H1 (cell line): ENCODE results near the gene ETV5. TPM values are rescaled to one million over a fixed set of nuclear protein-coding genes. Genes with fewer than 3 reads are reported as not detected.

Experiments
- CTCF ChIA-PET: fragments of 300-600 bp; sonication (Branson Sonifier 250); formaldehyde crosslinking; loops from one replicate; lab custom pipeline; 2021; ENCODE audit not compliant: partially characterized antibody; lab: Charles Lee
- POLR2A ChIA-PET: fragments of 300-600 bp; sonication (Branson Sonifier 250); formaldehyde crosslinking; loops from one replicate; lab custom pipeline; 2021; ENCODE audit warnings: inconsistent platforms; ENCODE audit not compliant: partially characterized antibody; lab: Charles Lee
- DNase-seq, 2 experiments: peaks; one replicate each; pipeline versions ENCODE4 v3.0.0 to v3.0.0-alpha.2; 2010 to 2022; ENCODE audit warnings: low spot score in 2 of 2, low read depth in 1 of 2, mixed read lengths in 1 of 2
- FAIRE-seq: peaks from 2 replicates; lab custom pipeline; 2011; peaks lifted over from hg19 to GRCh38; lab: Jason Lieb, UNC
- H2AFZ ChIP-seq: 2 replicates; pipeline ENCODE4 v1.8.1; 2012; ENCODE audit warnings: low read length, inconsistent platforms
- H2AK5ac ChIP-seq: 2 replicates; pipeline ENCODE4 v1.6.1; 2013; ENCODE audit warnings: low read depth, low read length
- H2BK120ac ChIP-seq: replicated peaks from 2 replicates; pipeline ENCODE3; 2013; ENCODE audit warnings: low read depth, low read length, inconsistent platforms
- H2BK12ac ChIP-seq: 2 replicates; pipeline ENCODE4 v1.6.1; 2013; ENCODE audit warnings: low read depth, low read length
- H2BK15ac ChIP-seq: 2 replicates; pipeline ENCODE4 v1.6.1; 2013; ENCODE audit warnings: low read length
- H2BK20ac ChIP-seq: 2 replicates; pipeline ENCODE4 v1.6.1; 2013; ENCODE audit warnings: low read length
- H2BK5ac ChIP-seq: 2 replicates; pipeline ENCODE4 v1.6.1; 2013; ENCODE audit warnings: low read depth, low read length
- H3K14ac ChIP-seq: 2 replicates; pipeline ENCODE4 v1.6.1; 2013; ENCODE audit warnings: inconsistent platforms; ENCODE audit not compliant: insufficient read length
- H3K18ac ChIP-seq: 2 replicates; pipeline ENCODE4 v1.6.1; 2013; ENCODE audit warnings: low read length; ENCODE audit errors: extremely low read depth
- H3K23ac ChIP-seq: 2 replicates; pipeline ENCODE4 v1.6.1; 2013; ENCODE audit warnings: inconsistent platforms; ENCODE audit not compliant: insufficient read length
- H3K23me2 ChIP-seq: 2 replicates; pipeline ENCODE4 v1.6.1; 2013; ENCODE audit warnings: low read depth, low read length
- H3K27ac ChIP-seq: 2 replicates; pipeline ENCODE4 v1.6.1; 2011; ENCODE audit warnings: low read depth, low read length, inconsistent platforms
- H3K27me3 ChIP-seq, 4 experiments: replicated peaks in 1 of 4; 1 replicate in 1 of 4; 2 replicates in 3 of 4; pipeline versions ENCODE4 v1.6.1 to v1.8.1; 2011 to 2013; ENCODE audit warnings: low read length in 3 of 4, mild to moderate bottlenecking in 3 of 4, inconsistent platforms in 2 of 4, mixed read lengths in 2 of 4, moderate library complexity in 1 of 4; ENCODE audit not compliant: control insufficient read depth in 3 of 4, insufficient read depth in 3 of 4; ENCODE audit errors: extremely low read depth in 1 of 4
- H3K36me3 ChIP-seq, 4 experiments: 2 replicates each; pipeline versions ENCODE4 v1.6.1 to v1.8.1; 2011 to 2013; ENCODE audit warnings: mild to moderate bottlenecking in 4 of 4, low read length in 3 of 4, moderate library complexity in 2 of 4, control low read depth in 1 of 4, inconsistent platforms in 1 of 4; ENCODE audit not compliant: insufficient read depth in 4 of 4, control insufficient read depth in 2 of 4
- H3K4ac ChIP-seq: replicated peaks from 2 replicates; pipeline ENCODE3; 2013; ENCODE audit warnings: low read length, low read depth, mixed read lengths, inconsistent platforms; ENCODE audit not compliant: insufficient read length
- H3K4me1 ChIP-seq, 4 experiments: replicated peaks in 1 of 4; 1 replicate in 1 of 4; 2 replicates in 3 of 4; pipeline versions ENCODE4 v1.6.1 to v1.8.1; 2011 to 2013; ENCODE audit warnings: low read length in 3 of 4, inconsistent platforms in 2 of 4, mixed read lengths in 1 of 4; ENCODE audit not compliant: insufficient read depth in 4 of 4, control insufficient read depth in 3 of 4
- H3K4me2 ChIP-seq, 2 experiments: 2 replicates each; pipeline versions ENCODE4 v1.6.1 to v1.8.1; 2011 to 2013; ENCODE audit warnings: low read depth in 2 of 2, low read length in 2 of 2, control low read depth in 1 of 2, inconsistent platforms in 1 of 2, mild to moderate bottlenecking in 1 of 2; ENCODE audit not compliant: insufficient read depth in 1 of 2
- H3K4me3 ChIP-seq, 4 experiments: fragments of 200-600, 300-600 bp in 1 of 4; sonication (generic), shearing (Covaris generic), sonication (Bioruptor Twin) in 1 of 4; 2 replicates each; pipeline versions ENCODE4 v1.5.1 to v1.8.1; 2011 to 2016; ENCODE audit warnings: low read length in 4 of 4, low read depth in 3 of 4, control low read depth in 2 of 4, inconsistent platforms in 2 of 4, mild to moderate bottlenecking in 2 of 4, mixed read lengths in 1 of 4, moderate library complexity in 1 of 4; ENCODE audit not compliant: insufficient read depth in 2 of 4; ENCODE audit errors: extremely low read depth in 1 of 4
- H3K56ac ChIP-seq: replicated peaks from 2 replicates; pipeline ENCODE3; 2013; ENCODE audit warnings: low read depth, mild to moderate bottlenecking, mixed read lengths, low read length, inconsistent platforms; ENCODE audit not compliant: insufficient read length
- H3K79me1 ChIP-seq: 2 replicates; pipeline ENCODE4 v1.6.1; 2013; ENCODE audit warnings: low read depth, low read length, control low read depth
- H3K79me2 ChIP-seq, 2 experiments: 2 replicates each; pipeline versions ENCODE4 v1.6.1 to v1.8.1; 2012 to 2013; ENCODE audit warnings: low read length in 2 of 2, mild to moderate bottlenecking in 2 of 2, inconsistent platforms in 1 of 2; ENCODE audit not compliant: insufficient read depth in 2 of 2, control insufficient read depth in 1 of 2
- H3K9ac ChIP-seq, 4 experiments: replicated peaks in 1 of 4; 1 replicate in 1 of 4; 2 replicates in 3 of 4; pipeline versions ENCODE4 v1.6.1 to v1.8.1; 2011 to 2013; ENCODE audit warnings: low read depth in 3 of 4, low read length in 3 of 4, control low read depth in 2 of 4, mild to moderate bottlenecking in 2 of 4, moderate library complexity in 2 of 4, inconsistent platforms in 1 of 4; ENCODE audit errors: extremely low read depth in 1 of 4
- H3K9me3 ChIP-seq, 2 experiments: 2 replicates each; pipeline versions ENCODE4 v1.6.1 to v1.8.1; 2012 to 2013; ENCODE audit warnings: mild to moderate bottlenecking in 2 of 2, moderate library complexity in 2 of 2, control low read depth in 1 of 2, inconsistent platforms in 1 of 2, low read depth in 1 of 2, low read length in 1 of 2, mixed read lengths in 1 of 2; ENCODE audit not compliant: insufficient read depth in 2 of 2
- H4K20me1 ChIP-seq, 2 experiments: replicated peaks in 1 of 2; 2 replicates each; pipeline versions ENCODE3 to v1.8.1; 2011 to 2013; ENCODE audit warnings: inconsistent platforms in 2 of 2, low read length in 2 of 2, mild to moderate bottlenecking in 1 of 2; ENCODE audit not compliant: insufficient read depth in 2 of 2, control insufficient read depth in 1 of 2
- H4K5ac ChIP-seq: 2 replicates; pipeline ENCODE4 v1.6.1; 2013; ENCODE audit warnings: low read length, low read depth, mixed read lengths, inconsistent platforms; ENCODE audit not compliant: insufficient read length
- H4K8ac ChIP-seq: 2 replicates; pipeline ENCODE4 v1.8.0; 2013; ENCODE audit warnings: mild to moderate bottlenecking, moderate library complexity, low read length, inconsistent platforms; ENCODE audit not compliant: insufficient read depth; ENCODE audit errors: extremely low read depth
- H4K91ac ChIP-seq: replicated peaks from 2 replicates; pipeline ENCODE3; 2013; ENCODE audit warnings: low read length, mixed read lengths, inconsistent platforms; ENCODE audit not compliant: insufficient read length
- ATF3 ChIP-seq: IDR thresholded peaks from 2 replicates; pipeline ENCODE4 v1.6.1; 2011; ENCODE audit warnings: low read depth, mild to moderate bottlenecking, low read length; ENCODE audit not compliant: insufficient read depth
- CTCF ChIP-seq, 3 experiments: IDR thresholded peaks; 1 replicate in 2 of 3; 2 replicates in 1 of 3; pipeline versions ENCODE4 v1.5.1 to v1.6.1; 2011; ENCODE audit warnings: low read length in 3 of 3, mild to moderate bottlenecking in 3 of 3, inconsistent platforms in 2 of 3, low read depth in 1 of 3, moderate library complexity in 1 of 3; ENCODE audit not compliant: insufficient read depth in 1 of 3; ENCODE audit errors: control extremely low read depth in 1 of 3
- JUN ChIP-seq: IDR thresholded peaks from 2 replicates; pipeline ENCODE4 v1.6.1; 2011; ENCODE audit warnings: low read depth, mild to moderate bottlenecking, improper control_type of control experiment, low read length
- KDM5A ChIP-seq: fragments of 200-600 bp; IDR thresholded peaks from 2 replicates; pipeline ENCODE4 v1.7.1; 2012; ENCODE audit warnings: mild to moderate bottlenecking, low read length, inconsistent platforms, mixed read lengths
- RFX5 ChIP-seq: IDR thresholded peaks from 2 replicates; pipeline ENCODE4 v1.6.1; 2011; ENCODE audit warnings: low read depth, low read length, improper control_type of control experiment, borderline replicate concordance
- SAP30 ChIP-seq: fragments of 300-600 bp; sonication (generic); IDR thresholded peaks from 2 replicates; pipeline ENCODE4 v1.7.1; 2012; ENCODE audit warnings: low read length, moderate library complexity, mild to moderate bottlenecking, inconsistent platforms; ENCODE audit not compliant: insufficient read depth, insufficient replicate concordance
- SP1 ChIP-seq: IDR thresholded peaks from 2 replicates; pipeline ENCODE4 v1.6.1; 2011; ENCODE audit warnings: low read depth, low read length
- WGBS, 2 experiments: shearing (Covaris generic) in 1 of 2; methylation state at CpG; one replicate each; pipeline versions ENCODE4 v1.1.6 to v1.1.7; 2013 to 2015; ENCODE audit warnings: low lambda C conversion rate in 2 of 2, mixed read lengths in 2 of 2, inconsistent platforms in 1 of 2, low coverage in 1 of 2, missing lambda C conversion rate in 1 of 2; ENCODE audit not compliant: insufficient replicate concordance in 2 of 2, insufficient coverage in 1 of 2, insufficient read length in 1 of 2; ENCODE audit errors: extremely low coverage in 1 of 2, missing lambda C conversion rate in 1 of 2; 5-methylcytosine and 5-hydroxymethylcytosine counted together
- polyA plus RNA-seq, 7 experiments: library from polyadenylated mRNA; depleted of rRNA in 3 of 7; stranded (reverse) in 5 of 7; unstranded in 2 of 7; fragments of >200 nt in 5 of 7; fragments of 200-250 nt in 2 of 7; gene quantifications; 1 replicate in 5 of 7; 2 replicates in 1 of 7; 4 replicates in 1 of 7; pipeline versions ENCODE4 v1.2.1 to v1.2.3, GENCODE V29; 2011 to 2013; ENCODE audit warnings: missing spikeins in 2 of 7, mixed read lengths in 2 of 7
- total RNA-seq: library from RNA; stranded (reverse); fragmentation: NEBNext Ultra II Directional; extraction: Animal tissue kit (Norgen Biotek cat#: 25700); gene quantifications from 2 replicates; pipeline ENCODE4 v1.2.1, GENCODE V29; 2021

ETV5 gene
- total and polyA plus RNA-seq, 2 of the 8 experiments (the other 6 are each of a cell fraction or from before 2014, with no cell fraction given), result 13.1 to 36.9 TPM

- H3K27me3 ChIP-seq, result peaks cover 24 to 52% (median 40%) of the 10 kb centered on the region in 4 experiments
- H2AK5ac ChIP-seq, result no peak overlapping the region
- no peak overlapping the region for H4K8ac ChIP-seq
- no peak for FAIRE-seq
- no peaks in the 10 kb centered on the region for H3K79me1 ChIP-seq
- peaks cover 16% of the 10 kb centered on the region for H3K23me2 ChIP-seq
- no peak overlapping the region for H2BK20ac ChIP-seq
- no peaks in the 10 kb centered on the region for H3K9me3 ChIP-seq
- H3K9ac ChIP-seq, result peak overlapping the region in 2 of 4 experiments; percentile 47 to 54; a peak in 5 of 7 replicates
- H2AFZ ChIP-seq, result no peak overlapping the region
- H3K4ac ChIP-seq, result no peak overlapping the region
- H3K4me2 ChIP-seq, result peak overlapping the region; percentile 74 to 88
- no peak overlapping the region for H2BK15ac ChIP-seq
- no peak overlapping the region for H2BK5ac ChIP-seq
- DNase-seq, result peak in 1 of 2 experiments; percentile 69
- H3K36me3 ChIP-seq, result no peaks in the 10 kb centered on the region; a peak in 2 of 8 replicates
- no peak overlapping the region for H3K27ac ChIP-seq
- H3K4me1 ChIP-seq, result peaks cover 0 to 11% (median 7%) of the 10 kb centered on the region in 4 experiments; a peak in 6 of 7 replicates
- H3K18ac ChIP-seq, result no peak overlapping the region; the same call in 1 of the 2 replicates
- peaks cover 0 to 6% of the 10 kb centered on the region in 2 experiments for H4K20me1 ChIP-seq
- H3K56ac ChIP-seq, result no peak overlapping the region
- H3K79me2 ChIP-seq, result peaks cover 0 to 21% of the 10 kb centered on the region in 2 experiments; a peak in 2 of 4 replicates
- H4K91ac ChIP-seq, result no peak overlapping the region
- ChIA-PET POLR2A (interaction anchor here (0.9 to 4.0 kb wide), 14 partner anchors 10 to 170 kb away, joined by 3 to 56 read pairs (median 6); no protein-coding TSS in a partner anchor), CTCF (interaction anchor here (0.8 kb wide), 1 partner anchor 103 kb away, joined by 4 read pairs; no protein-coding TSS in a partner anchor)
- H2BK120ac ChIP-seq, result no peak overlapping the region
- H2BK12ac ChIP-seq, result peak overlapping the region; percentile 6; the same call in 1 of the 2 replicates
- H3K14ac ChIP-seq, result no peak overlapping the region
- H3K23ac ChIP-seq, result no peak overlapping the region
- 2% methylated on average over 36 of the region's 45 CpGs; no CpG with 5 or more reads in 1 of the 2 experiments for WGBS, 2 experiments
- no peak overlapping the region for H4K5ac ChIP-seq
- H3K4me3 ChIP-seq, result peak overlapping the region; percentile 37 to 87 (median 74)
- TF ChIP-seq JUN (no peak), SP1 (0 out of 2 replicates have a peak, but pooled peaks have one; percentile 23), SAP30 (no peak), RFX5 (no peak), ATF3 (no peak), KDM5A (no peak), CTCF (IDR thresholded peaks at IDR 0.05; ENCODE audit: control extremely low read depth in 1 of 3, insufficient read depth in 1 of 3, low read depth in 1 of 3, low read length in 3 of 3) (no peak)
These were observed 1.4 kb downstream of the ETV5 start for GRCh38 chr3:186107215-186108105.
